PFSK-1 (cell line): Measurements from ENCODE around the gene POLR1F.

Source experiments
- FOXP2 ChIP-seq: optimal IDR thresholded peaks from 2 replicates; pipeline ENCODE3; 2011; ENCODE audit warnings: borderline replicate concordance, control low read depth, inconsistent platforms; ENCODE audit not compliant: insufficient read depth; ENCODE audit errors: extremely low read length, extremely low read depth
- POLR2AphosphoS5 ChIP-seq: IDR thresholded peaks from 2 replicates; pipeline ENCODE4 v1.6.1; 2012; ENCODE audit warnings: low read depth, mild to moderate bottlenecking, control low read depth, low read length, moderate library complexity
- REST ChIP-seq, 2 experiments: IDR thresholded peaks; 2 replicates each; pipeline versions ENCODE4 v1.6.1 to v1.8.0; 2011 to 2012; ENCODE audit warnings: low read depth in 2 of 2, low read length in 2 of 2, control low read depth in 1 of 2, inconsistent platforms in 1 of 2, mild to moderate bottlenecking in 1 of 2, moderate library complexity in 1 of 2; ENCODE audit not compliant: insufficient read depth in 1 of 2
- SIN3A ChIP-seq: IDR thresholded peaks from 2 replicates; pipeline ENCODE4 v1.6.1; 2012; ENCODE audit warnings: mild to moderate bottlenecking, low read length, moderate library complexity, borderline replicate concordance; ENCODE audit not compliant: insufficient read depth
- TAF1 ChIP-seq: IDR thresholded peaks from 2 replicates; pipeline ENCODE4 v1.6.1; 2012; ENCODE audit warnings: low read length, control low read depth, borderline replicate concordance; ENCODE audit not compliant: insufficient read depth

The POLR1F gene

GRCh38 chr7:19670806-19671205 is 38.0 kb downstream of the POLR1F start:
- TF ChIP-seq REST (IDR thresholded peaks at IDR 0.05; ENCODE audit: insufficient read depth in 1 of 2, low read depth in 2 of 2, low read length in 2 of 2), result no peak
- TF ChIP-seq FOXP2, result no peak
- TF ChIP-seq POLR2AphosphoS5, result no peak
- TF ChIP-seq SIN3A, result no peak
- no peak for TF ChIP-seq TAF1

GRCh38 chr7:19665399-19666008 is 43.3 kb downstream of the POLR1F start:
- TF ChIP-seq SIN3A (no peak), POLR2AphosphoS5 (no peak), TAF1 (no peak), REST (IDR thresholded peaks at IDR 0.05; ENCODE audit: insufficient read depth in 1 of 2, low read depth in 2 of 2, low read length in 2 of 2) (no peak), FOXP2 (no peak)

GRCh38 chr7:19663816-19664462 is 44.9 kb downstream of the POLR1F start:
- TF ChIP-seq FOXP2 (no peak), POLR2AphosphoS5 (no peak), SIN3A (no peak), TAF1 (no peak), REST (IDR thresholded peaks at IDR 0.05; ENCODE audit: insufficient read depth in 1 of 2, low read depth in 2 of 2, low read length in 2 of 2) (no peak)

- TF ChIP-seq POLR2AphosphoS5 (no peak), SIN3A (no peak), FOXP2 (no peak), TAF1 (no peak), REST (IDR thresholded peaks at IDR 0.05; ENCODE audit: insufficient read depth in 1 of 2, low read depth in 2 of 2, low read length in 2 of 2) (no peak)
These were observed 60.0 kb downstream of the POLR1F start for GRCh38 chr7:19648791-19649190.
